ENCODE results near the gene PPP2R2C.

The PPP2R2C gene

DNA sequence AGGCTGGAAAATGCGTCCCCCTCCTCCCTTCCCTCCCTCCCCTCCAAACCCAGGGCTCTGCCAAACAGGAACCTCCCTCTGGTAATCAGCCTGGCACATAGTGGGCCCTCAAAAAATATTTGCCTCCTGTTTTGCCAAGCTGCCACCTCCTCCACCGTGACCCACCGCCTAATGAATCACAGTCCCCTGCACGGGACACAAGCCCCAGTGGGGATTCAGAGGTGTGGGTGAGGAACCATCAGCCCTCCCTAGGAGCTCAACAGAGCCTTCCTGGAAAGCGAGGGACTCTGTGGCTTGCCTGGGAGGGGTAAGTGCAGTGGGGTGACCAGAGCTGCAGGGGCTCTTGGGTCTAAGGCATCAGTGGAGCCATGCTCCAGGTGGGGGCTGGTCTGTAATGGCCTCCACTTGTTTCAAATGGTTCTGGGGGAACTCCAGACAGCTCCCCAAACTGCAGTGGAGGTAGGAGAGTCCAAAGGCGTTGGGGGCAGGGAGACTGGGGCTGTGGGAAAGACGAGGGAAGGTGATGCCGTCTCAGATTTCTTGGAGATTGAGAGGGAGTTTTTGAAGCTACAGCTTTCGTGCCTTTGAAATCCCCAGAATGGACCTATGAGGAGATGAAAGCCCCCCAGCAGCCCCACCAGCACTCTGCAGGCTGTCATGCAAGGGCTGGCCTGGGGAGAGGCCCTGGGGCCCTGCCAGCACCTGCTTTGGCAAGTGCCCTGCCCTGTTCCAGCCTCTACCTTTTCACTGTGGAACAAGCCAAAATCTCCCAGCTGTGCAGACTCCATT is 1.0 kb upstream of the PPP2R2C start:
- TF ChIP-seq, protein P1, sequence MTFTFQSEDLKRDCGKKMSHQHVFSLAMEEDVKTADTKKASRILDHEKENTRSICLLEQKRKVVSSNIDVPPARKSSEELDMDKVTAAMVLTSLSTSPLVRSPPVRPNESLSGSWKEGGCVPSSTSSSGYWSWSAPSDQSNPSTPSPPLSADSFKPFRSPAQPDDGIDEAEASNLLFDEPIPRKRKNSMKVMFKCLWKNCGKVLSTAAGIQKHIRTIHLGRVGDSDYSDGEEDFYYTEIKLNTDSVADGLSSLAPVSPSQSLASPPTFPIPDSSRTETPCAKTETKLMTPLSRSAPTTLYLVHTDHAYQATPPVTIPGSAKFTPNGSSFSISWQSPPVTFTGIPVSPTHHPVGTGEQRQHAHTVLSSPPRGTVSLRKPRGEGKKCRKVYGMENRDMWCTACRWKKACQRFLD (tag by site-specific recombination; IDR thresholded peaks at IDR 0.05): no peak
- TF ChIP-seq BCL11B (tag by site-specific recombination; IDR thresholded peaks at IDR 0.05; ENCODE audit: low read depth) (no peak), GLIS2 (tag by site-specific recombination; IDR thresholded peaks at IDR 0.05) (peak; percentile 17; the same call in 1 of the 2 replicates), ZNF433 (tag by site-specific recombination; IDR thresholded peaks at IDR 0.05; ENCODE audit: low read depth) (no peak), ZFP3 (tag by site-specific recombination; IDR thresholded peaks at IDR 0.05; ENCODE audit: low read depth) (no peak), GLIS1 (tag by site-specific recombination; IDR thresholded peaks at IDR 0.05) (peak; percentile 28; the same call in 1 of the 2 replicates), ZIC2 (tag by site-specific recombination; IDR thresholded peaks at IDR 0.05) (0 out of 2 replicates have a peak, but pooled peaks have one; percentile 17), ZNF138 (tag by site-specific recombination; IDR thresholded peaks at IDR 0.05; ENCODE audit: borderline replicate concordance) (no peak), MYNN (tag by site-specific recombination; IDR thresholded peaks at IDR 0.05; ENCODE audit: borderline replicate concordance) (no peak)
- TF ChIP-seq, protein P2, sequence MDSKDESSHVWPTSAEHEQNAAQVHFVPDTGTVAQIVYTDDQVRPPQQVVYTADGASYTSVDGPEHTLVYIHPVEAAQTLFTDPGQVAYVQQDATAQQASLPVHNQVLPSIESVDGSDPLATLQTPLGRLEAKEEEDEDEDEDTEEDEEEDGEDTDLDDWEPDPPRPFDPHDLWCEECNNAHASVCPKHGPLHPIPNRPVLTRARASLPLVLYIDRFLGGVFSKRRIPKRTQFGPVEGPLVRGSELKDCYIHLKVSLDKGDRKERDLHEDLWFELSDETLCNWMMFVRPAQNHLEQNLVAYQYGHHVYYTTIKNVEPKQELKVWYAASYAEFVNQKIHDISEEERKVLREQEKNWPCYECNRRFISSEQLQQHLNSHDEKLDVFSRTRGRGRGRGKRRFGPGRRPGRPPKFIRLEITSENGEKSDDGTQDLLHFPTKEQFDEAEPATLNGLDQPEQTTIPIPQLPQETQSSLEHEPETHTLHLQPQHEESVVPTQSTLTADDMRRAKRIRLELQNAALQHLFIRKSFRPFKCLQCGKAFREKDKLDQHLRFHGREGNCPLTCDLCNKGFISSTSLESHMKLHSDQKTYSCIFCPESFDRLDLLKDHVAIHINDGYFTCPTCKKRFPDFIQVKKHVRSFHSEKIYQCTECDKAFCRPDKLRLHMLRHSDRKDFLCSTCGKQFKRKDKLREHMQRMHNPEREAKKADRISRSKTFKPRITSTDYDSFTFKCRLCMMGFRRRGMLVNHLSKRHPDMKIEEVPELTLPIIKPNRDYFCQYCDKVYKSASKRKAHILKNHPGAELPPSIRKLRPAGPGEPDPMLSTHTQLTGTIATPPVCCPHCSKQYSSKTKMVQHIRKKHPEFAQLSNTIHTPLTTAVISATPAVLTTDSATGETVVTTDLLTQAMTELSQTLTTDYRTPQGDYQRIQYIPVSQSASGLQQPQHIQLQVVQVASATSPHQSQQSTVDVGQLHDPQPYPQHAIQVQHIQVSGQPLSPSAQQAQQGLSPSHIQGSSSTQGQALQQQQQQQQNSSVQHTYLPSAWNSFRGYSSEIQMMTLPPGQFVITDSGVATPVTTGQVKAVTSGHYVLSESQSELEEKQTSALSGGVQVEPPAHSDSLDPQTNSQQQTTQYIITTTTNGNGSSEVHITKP (tag by site-specific recombination; IDR thresholded peaks at IDR 0.05): no peak
- TF ChIP-seq, protein P3, sequence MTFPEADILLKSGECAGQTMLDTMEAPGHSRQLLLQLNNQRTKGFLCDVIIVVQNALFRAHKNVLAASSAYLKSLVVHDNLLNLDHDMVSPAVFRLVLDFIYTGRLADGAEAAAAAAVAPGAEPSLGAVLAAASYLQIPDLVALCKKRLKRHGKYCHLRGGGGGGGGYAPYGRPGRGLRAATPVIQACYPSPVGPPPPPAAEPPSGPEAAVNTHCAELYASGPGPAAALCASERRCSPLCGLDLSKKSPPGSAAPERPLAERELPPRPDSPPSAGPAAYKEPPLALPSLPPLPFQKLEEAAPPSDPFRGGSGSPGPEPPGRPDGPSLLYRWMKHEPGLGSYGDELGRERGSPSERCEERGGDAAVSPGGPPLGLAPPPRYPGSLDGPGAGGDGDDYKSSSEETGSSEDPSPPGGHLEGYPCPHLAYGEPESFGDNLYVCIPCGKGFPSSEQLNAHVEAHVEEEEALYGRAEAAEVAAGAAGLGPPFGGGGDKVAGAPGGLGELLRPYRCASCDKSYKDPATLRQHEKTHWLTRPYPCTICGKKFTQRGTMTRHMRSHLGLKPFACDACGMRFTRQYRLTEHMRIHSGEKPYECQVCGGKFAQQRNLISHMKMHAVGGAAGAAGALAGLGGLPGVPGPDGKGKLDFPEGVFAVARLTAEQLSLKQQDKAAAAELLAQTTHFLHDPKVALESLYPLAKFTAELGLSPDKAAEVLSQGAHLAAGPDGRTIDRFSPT (tag by site-specific recombination; IDR thresholded peaks at IDR 0.05): no peak
- CTCF ChIA-PET: interaction anchor here (0.6 to 1.4 kb wide), 8 partner anchors 8 to 1885 kb away, joined by 3 to 10 read pairs (median 4); no protein-coding TSS in a partner anchor
- Histone ChIP-seq H3K27ac (ENCODE audit: extremely low read depth, low read depth, low read length) (no peak overlapping the region), H3K4me1 (ENCODE audit: control insufficient read depth, insufficient read depth, low read length) (no peaks in the 10 kb centered on the region), H3K4me3 (ENCODE audit: low read depth, low read length) (no peak overlapping the region), H3K36me3 (ENCODE audit: control insufficient read depth in 2 of 2, insufficient read depth in 1 of 2, low read length in 2 of 2) (no peaks in the 10 kb centered on the region), H3K9me3 (ENCODE audit: control insufficient read depth, insufficient read depth, low read depth, low read length) (no peaks in the 10 kb centered on the region)
- POLR2A ChIA-PET: no interaction called here

DNA sequence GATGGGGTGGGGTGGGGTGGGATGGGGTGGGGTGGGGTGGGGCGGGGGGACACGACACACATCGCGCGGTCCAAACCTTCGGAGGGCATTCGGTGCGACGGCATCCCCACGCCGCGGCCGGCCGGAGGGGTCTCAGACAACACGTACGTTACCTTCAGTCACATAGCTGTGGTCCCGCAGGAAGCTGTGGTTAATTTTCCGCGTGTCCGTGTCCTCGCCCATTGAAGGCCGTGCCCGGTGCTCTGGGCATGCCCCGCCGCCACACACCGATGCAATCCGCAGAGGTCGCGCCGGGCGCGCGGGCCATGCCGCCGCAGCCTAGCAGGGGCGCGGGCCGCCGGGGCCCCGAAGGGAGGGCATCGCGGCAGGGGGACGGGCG is 417 bp downstream of the PPP2R2C start:
- no peaks in the 10 kb centered on the region for H3K9me3 ChIP-seq (ENCODE audit: control insufficient read depth, insufficient read depth, low read depth, low read length)
- no peaks in the 10 kb centered on the region for H3K4me1 ChIP-seq (ENCODE audit: control insufficient read depth, insufficient read depth, low read length)
- TF ChIP-seq ZNF629 (tag by site-specific recombination; IDR thresholded peaks at IDR 0.05) (no peak), KLF1 (tag by site-specific recombination; IDR thresholded peaks at IDR 0.05) (0 out of 2 replicates have a peak, but pooled peaks have one; percentile 22), ZNF350 (tag by site-specific recombination; IDR thresholded peaks at IDR 0.05) (no peak)
- TF ChIP-seq, protein P4, sequence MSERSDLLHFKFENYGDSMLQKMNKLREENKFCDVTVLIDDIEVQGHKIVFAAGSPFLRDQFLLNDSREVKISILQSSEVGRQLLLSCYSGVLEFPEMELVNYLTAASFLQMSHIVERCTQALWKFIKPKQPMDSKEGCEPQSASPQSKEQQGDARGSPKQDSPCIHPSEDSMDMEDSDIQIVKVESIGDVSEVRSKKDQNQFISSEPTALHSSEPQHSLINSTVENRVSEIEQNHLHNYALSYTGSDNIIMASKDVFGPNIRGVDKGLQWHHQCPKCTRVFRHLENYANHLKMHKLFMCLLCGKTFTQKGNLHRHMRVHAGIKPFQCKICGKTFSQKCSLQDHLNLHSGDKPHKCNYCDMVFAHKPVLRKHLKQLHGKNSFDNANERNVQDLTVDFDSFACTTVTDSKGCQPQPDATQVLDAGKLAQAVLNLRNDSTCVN (tag by site-specific recombination; optimal IDR thresholded peaks at IDR 0.05): peak; percentile 60
- TF ChIP-seq, protein P5, sequence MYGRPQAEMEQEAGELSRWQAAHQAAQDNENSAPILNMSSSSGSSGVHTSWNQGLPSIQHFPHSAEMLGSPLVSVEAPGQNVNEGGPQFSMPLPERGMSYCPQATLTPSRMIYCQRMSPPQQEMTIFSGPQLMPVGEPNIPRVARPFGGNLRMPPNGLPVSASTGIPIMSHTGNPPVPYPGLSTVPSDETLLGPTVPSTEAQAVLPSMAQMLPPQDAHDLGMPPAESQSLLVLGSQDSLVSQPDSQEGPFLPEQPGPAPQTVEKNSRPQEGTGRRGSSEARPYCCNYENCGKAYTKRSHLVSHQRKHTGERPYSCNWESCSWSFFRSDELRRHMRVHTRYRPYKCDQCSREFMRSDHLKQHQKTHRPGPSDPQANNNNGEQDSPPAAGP (tag by site-specific recombination; IDR thresholded peaks at IDR 0.05): peak; percentile 35; the same call in 1 of the 2 replicates
- TF ChIP-seq, protein P6, sequence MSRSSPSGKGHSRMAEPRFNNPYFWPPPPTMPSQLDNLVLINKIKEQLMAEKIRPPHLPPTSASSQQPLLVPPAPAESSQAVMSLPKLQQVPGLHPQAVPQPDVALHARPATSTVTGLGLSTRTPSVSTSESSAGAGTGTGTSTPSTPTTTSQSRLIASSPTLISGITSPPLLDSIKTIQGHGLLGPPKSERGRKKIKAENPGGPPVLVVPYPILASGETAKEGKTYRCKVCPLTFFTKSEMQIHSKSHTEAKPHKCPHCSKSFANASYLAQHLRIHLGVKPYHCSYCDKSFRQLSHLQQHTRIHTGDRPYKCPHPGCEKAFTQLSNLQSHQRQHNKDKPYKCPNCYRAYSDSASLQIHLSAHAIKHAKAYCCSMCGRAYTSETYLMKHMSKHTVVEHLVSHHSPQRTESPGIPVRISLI (tag by site-specific recombination; IDR thresholded peaks at IDR 0.05): no peak
- CTCF ChIA-PET: interaction anchor here (1.4 kb wide), 1 partner anchor 74 kb away, joined by 10 read pairs; no protein-coding TSS in a partner anchor
- no peaks in the 10 kb centered on the region for H3K36me3 ChIP-seq (ENCODE audit: control insufficient read depth in 2 of 2, insufficient read depth in 1 of 2, low read length in 2 of 2)
- POLR2A ChIA-PET: no interaction called here
- no peak overlapping the region for H3K27ac ChIP-seq (ENCODE audit: extremely low read depth, low read depth, low read length)
- H3K4me3 ChIP-seq (ENCODE audit: low read depth, low read length): peak overlapping the region; percentile 54
